DND-41 (cell line): Measurements from ENCODE around the gene STAC.

ENCODE experiments used
- CTCF ChIP-seq: IDR thresholded peaks from 2 replicates; pipeline ENCODE4 v1.5.1; 2012; ENCODE audit warnings: borderline replicate concordance, low read length, moderate library complexity, mild to moderate bottlenecking; ENCODE audit not compliant: poor library complexity, severe bottlenecking; ENCODE audit errors: extremely low read depth
- EZH2 ChIP-seq: IDR thresholded peaks from 3 replicates; pipeline ENCODE4 v1.6.1; 2012; ENCODE audit warnings: borderline replicate concordance, low read depth, mild to moderate bottlenecking, moderate library complexity, low read length, inconsistent platforms; ENCODE audit not compliant: severe bottlenecking

DNA sequence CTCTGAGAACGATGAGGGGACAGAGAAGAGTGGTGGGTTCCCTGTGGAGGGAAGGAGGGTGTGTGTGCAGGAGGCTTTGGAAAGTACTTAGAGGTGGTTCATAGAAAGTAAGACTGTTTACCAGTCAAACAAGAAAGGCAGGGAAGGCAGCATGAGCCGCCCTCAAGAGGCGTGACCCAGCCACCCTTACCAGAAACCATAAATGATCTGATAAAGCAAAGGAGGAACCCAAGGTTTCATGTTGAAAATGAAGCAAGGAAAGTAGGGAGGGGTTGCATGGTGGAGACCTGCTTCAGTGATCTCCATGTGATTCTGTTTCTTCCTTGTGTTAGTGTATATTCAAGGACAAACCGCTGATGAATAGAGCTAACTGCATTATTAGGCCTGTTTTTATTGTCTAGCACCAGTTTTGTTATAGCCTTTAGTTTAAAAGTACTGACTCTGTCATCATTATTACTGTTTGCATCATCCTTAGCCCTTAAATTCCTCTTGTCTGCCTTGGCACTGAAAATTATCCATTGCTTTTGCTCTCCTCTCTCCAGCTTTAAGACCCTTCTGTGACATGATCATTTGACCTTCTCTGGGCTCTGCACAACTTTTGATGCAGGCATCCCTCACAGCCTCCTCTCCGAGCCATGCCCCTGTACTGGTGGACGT, 96.1 kb downstream of the STAC start:
- TF ChIP-seq CTCF (no peak), EZH2 (no peak)
